Measurements from ENCODE around the gene IGSF3.

Gene IGSF3

GRCh38 chr1:116529681-116530080, 137.9 kb downstream of the IGSF3 start:
- Histone ChIP-seq H3K27me3 (replicated peaks) (no peaks in the 10 kb centered on the region), H3K27ac (no peak overlapping the region), H3K36me3 (replicated peaks) (no peaks in the 10 kb centered on the region), H3K4me3 (ENCODE audit: low read depth, low read length) (no peak overlapping the region)
- no peak for TF ChIP-seq CTCF (IDR thresholded peaks at IDR 0.05; ENCODE audit: low read depth, low read length, missing control alignments)
- DNase-seq = no peak
- in situ Hi-C loops (cut with HindIII; ENCODE audit: low pct_ligation_motif_present, low sequenced_read_pairs) = no loop called here

GRCh38 chr1:116529199-116529631, 138.3 kb downstream of the IGSF3 start:
- H3K36me3 ChIP-seq (replicated peaks) = no peaks in the 10 kb centered on the region
- no peak overlapping the region for H3K27ac ChIP-seq
- in situ Hi-C loops (cut with HindIII; ENCODE audit: low pct_ligation_motif_present, low sequenced_read_pairs) = no loop called here
- H3K27me3 ChIP-seq (replicated peaks) = no peaks in the 10 kb centered on the region
- no peak for TF ChIP-seq CTCF (IDR thresholded peaks at IDR 0.05; ENCODE audit: low read depth, low read length, missing control alignments)
- H3K4me3 ChIP-seq (ENCODE audit: low read depth, low read length) = no peak overlapping the region
- DNase-seq = peak; percentile 26

DNA sequence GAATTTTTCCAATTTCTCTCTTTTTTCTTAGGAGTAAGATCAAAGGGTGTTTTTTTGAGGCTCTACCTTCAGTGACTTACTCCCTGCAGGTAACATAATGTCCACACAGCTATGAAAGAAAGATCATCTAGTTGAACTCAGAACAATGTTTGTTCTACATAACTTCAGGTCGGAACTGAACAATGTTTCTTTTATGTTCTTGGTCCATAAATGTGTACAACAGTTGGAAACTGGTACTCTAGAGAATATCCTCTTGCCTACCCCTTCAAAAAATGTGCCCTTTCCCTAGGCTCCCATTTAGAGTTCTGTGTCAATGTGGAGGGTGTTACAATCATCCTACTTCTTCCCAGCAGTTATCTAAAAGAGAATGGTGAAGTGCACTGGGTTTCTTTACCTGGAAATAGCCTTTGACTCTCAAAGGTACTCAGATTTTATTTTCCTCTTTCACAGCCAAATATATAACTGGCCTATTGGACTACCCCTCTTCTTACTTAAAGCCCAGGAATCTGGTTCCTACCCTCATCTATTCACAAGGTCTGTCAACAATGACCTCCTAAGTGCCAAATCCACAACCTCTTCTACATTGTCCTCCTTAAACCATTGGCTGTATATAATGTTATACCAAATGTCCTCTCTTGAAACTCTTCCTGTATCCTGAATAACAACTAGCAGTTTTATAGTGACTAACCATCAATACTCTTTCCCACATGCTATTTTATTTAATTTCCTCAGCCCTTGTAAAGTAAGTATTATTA, 139.0 kb downstream of the IGSF3 start:
- no peak for DNase-seq
- in situ Hi-C loops (cut with HindIII; ENCODE audit: low pct_ligation_motif_present, low sequenced_read_pairs) = no loop called here
- Histone ChIP-seq H3K27me3 (replicated peaks) (no peaks in the 10 kb centered on the region), H3K27ac (no peak overlapping the region), H3K4me3 (ENCODE audit: low read depth, low read length) (no peak overlapping the region), H3K36me3 (replicated peaks) (no peaks in the 10 kb centered on the region)
- TF ChIP-seq CTCF (IDR thresholded peaks at IDR 0.05; ENCODE audit: low read depth, low read length, missing control alignments) = no peak

DNA sequence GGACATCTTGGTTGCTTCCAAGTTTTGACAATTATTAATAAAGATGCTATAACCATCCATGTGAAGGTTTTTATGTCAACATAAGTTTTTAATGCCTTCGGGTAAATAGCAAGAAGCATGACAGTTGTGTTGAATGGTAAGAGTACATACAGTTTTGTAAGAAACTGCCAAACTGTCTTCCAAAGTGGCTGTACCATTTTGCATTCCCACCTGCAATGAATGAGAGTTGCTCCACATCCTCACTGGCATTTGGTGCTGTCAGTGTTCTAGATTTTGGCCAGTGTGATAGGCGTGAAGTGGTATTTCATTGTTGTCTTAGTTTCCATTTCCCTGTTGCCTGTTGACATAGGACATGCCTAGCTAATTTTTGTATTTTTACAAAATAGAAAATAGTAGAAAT, 142.1 kb downstream of the IGSF3 start:
- TF ChIP-seq CTCF (IDR thresholded peaks at IDR 0.05; ENCODE audit: low read depth, low read length, missing control alignments) = no peak
- DNase-seq = no peak
- H3K27me3 ChIP-seq (replicated peaks) = no peaks in the 10 kb centered on the region
- H3K36me3 ChIP-seq (replicated peaks) = no peaks in the 10 kb centered on the region
- H3K4me3 ChIP-seq (ENCODE audit: low read depth, low read length) = no peak overlapping the region
- H3K27ac ChIP-seq = no peak overlapping the region
- in situ Hi-C loops (cut with HindIII; ENCODE audit: low pct_ligation_motif_present, low sequenced_read_pairs) = no loop called here

Data from brain microvascular endothelial cell (primary cell).